Peyer's patch (tissue), 4 donors: ENCODE measurements around the gene KAT7.

Experiments
- CTCF ChIP-seq, 6 experiments: fragments of 450-650 bp in 4 of 6; fragments of 200-600 bp in 2 of 6; sonication (generic) in 1 of 6; IDR thresholded peaks; one replicate each; pipeline ENCODE4 v1.5.1; 2017 to 2019; ENCODE audit warnings: antibody characterized with exemption in 6 of 6, mild to moderate bottlenecking in 3 of 6, moderate library complexity in 1 of 6
- POLR2A ChIP-seq, 2 donors: fragments of 450-650 bp; IDR thresholded peaks; one replicate each; pipeline ENCODE4 v1.5.1; 2017; ENCODE audit warnings: antibody characterized with exemption in 2 of 2, mild to moderate bottlenecking in 2 of 2, moderate library complexity in 2 of 2

GRCh38 chr17:49873926-49874325, 85.4 kb downstream of the KAT7 start:
- TF ChIP-seq CTCF (IDR thresholded peaks at IDR 0.05) (no peak), POLR2A (IDR thresholded peaks at IDR 0.05) (no peak)
